K562 (cell line): ENCODE measurements around the gene ABCC12. TPM values are rescaled to one million over a fixed set of nuclear protein-coding genes. Genes with fewer than 3 reads are reported as not detected.

ENCODE experiments used
- ATAC-seq: fragments of 200-7000 bp; cut with Tn5 transposase; 3 replicates; pipeline ENCODE4 v1.9.1; 2020; ENCODE audit warnings: moderate library complexity
- BruUV-seq: library from RNA; stranded (reverse); fragments of 400-500 nt; replicated peaks from 2 replicates; lab custom pipeline; 2021; lab: Mats Ljungman, UMichigan
- CTCF ChIA-PET: fragments of 300-600 bp; formaldehyde crosslinking; extraction: SDS; loops from one replicate; lab custom pipeline; 2021; ENCODE audit warnings: low intra/inter-chr PET ratio; lab: Yijun Ruan, JAX
- POLR2A ChIA-PET: fragments of 300-600, 350-650 bp; sonication (Branson Sonifier 250); formaldehyde crosslinking; extraction: SDS; loops from one replicate; lab custom pipeline; 2021; ENCODE audit warnings: antibody characterized with exemption, inconsistent platforms; lab: Yijun Ruan, JAX
- DNase-seq, 4 experiments: peaks; one replicate each; pipeline versions ENCODE4 v3.0.0 to v3.0.0-alpha.2; 2011 to 2018; ENCODE audit warnings: low spot score in 3 of 4, mixed read lengths in 3 of 4; ENCODE audit errors: extremely low read depth in 1 of 4
- FAIRE-seq: peaks from 2 replicates; lab custom pipeline; 2011; peaks lifted over from hg19 to GRCh38; lab: Jason Lieb, UNC
- H2AFZ ChIP-seq: 2 replicates; pipeline ENCODE4 v1.6.0; 2011; ENCODE audit warnings: low read depth, low read length, control low read depth, inconsistent platforms
- H3K27ac ChIP-seq: fragments of 200-600 bp; 3 replicates; pipeline ENCODE4 v1.8.0; 2011; ENCODE audit warnings: low read depth, mild to moderate bottlenecking, control low read depth, inconsistent platforms, low read length, moderate library complexity, mixed read lengths; ENCODE audit errors: extremely low read depth
- H3K27me3 ChIP-seq, 2 experiments: fragments of 300-600 bp in 1 of 2; 2 replicates in 1 of 2; 3 replicates in 1 of 2; pipeline versions ENCODE4 v1.6.0 to v1.8.0; 2011; ENCODE audit warnings: inconsistent platforms in 2 of 2, low read length in 2 of 2, mild to moderate bottlenecking in 1 of 2, mixed read lengths in 1 of 2, moderate library complexity in 1 of 2; ENCODE audit not compliant: control insufficient read depth in 2 of 2, insufficient read depth in 2 of 2
- H3K36me3 ChIP-seq: fragments of 300-600 bp; 3 replicates; pipeline ENCODE4 v1.8.0; 2011; ENCODE audit warnings: mild to moderate bottlenecking, low read length, inconsistent platforms; ENCODE audit not compliant: control insufficient read depth, insufficient read depth
- H3K4me1 ChIP-seq, 2 experiments: fragments of 200-600 bp in 1 of 2; replicated peaks in 1 of 2; 2 replicates in 1 of 2; 3 replicates in 1 of 2; pipeline versions ENCODE4 v1.5.1 to v1.8.0; 2011; ENCODE audit warnings: inconsistent platforms in 2 of 2, low read length in 2 of 2, mild to moderate bottlenecking in 1 of 2, mixed read lengths in 1 of 2, moderate library complexity in 1 of 2; ENCODE audit not compliant: control insufficient read depth in 2 of 2, insufficient read depth in 2 of 2
- H3K4me2 ChIP-seq: 2 replicates; pipeline ENCODE4 v1.6.1; 2011; ENCODE audit warnings: low read length, control low read depth, inconsistent platforms, mixed read lengths; ENCODE audit not compliant: insufficient read depth
- H3K4me3 ChIP-seq: fragments of 200-600 bp; sonication (generic), shearing (Covaris generic); 2 replicates; pipeline ENCODE4 v1.5.1; 2016; ENCODE audit warnings: control low read depth, inconsistent platforms
- H3K79me2 ChIP-seq: fragments of 200-600 bp; 3 replicates; pipeline ENCODE4 v1.8.0; 2011; ENCODE audit warnings: low read length, inconsistent platforms; ENCODE audit not compliant: control insufficient read depth, insufficient read depth
- H3K9ac ChIP-seq, 2 experiments: 2 replicates each; pipeline versions ENCODE4 v1.6.0 to v1.6.1; 2011; ENCODE audit warnings: low read depth in 2 of 2, low read length in 2 of 2, control low read depth in 1 of 2, inconsistent platforms in 1 of 2, mild to moderate bottlenecking in 1 of 2, mixed read lengths in 1 of 2; ENCODE audit not compliant: insufficient read depth in 1 of 2
- H3K9me1 ChIP-seq: one replicate; pipeline ENCODE4 v1.6.0; 2011; ENCODE audit warnings: inconsistent platforms, mild to moderate bottlenecking, low read length, moderate library complexity; ENCODE audit not compliant: control insufficient read depth, insufficient read depth
- H3K9me3 ChIP-seq: replicated peaks from 2 replicates; pipeline ENCODE4 v1.5.1; 2011; ENCODE audit warnings: low read depth, low read length, inconsistent platforms; ENCODE audit not compliant: control insufficient read depth, insufficient read depth
- H4K20me1 ChIP-seq: replicated peaks from 2 replicates; pipeline ENCODE4 v1.6.1; 2011; ENCODE audit warnings: low read length, inconsistent platforms, mixed read lengths; ENCODE audit not compliant: control insufficient read depth, insufficient read depth
- CTCF ChIP-seq, 3 experiments: IDR thresholded peaks in 2 of 3; conservative IDR thresholded peaks in 1 of 3; 2 replicates each; pipeline ENCODE4 v1.5.1; 2011 to 2012; ENCODE audit warnings: low read length in 3 of 3, mild to moderate bottlenecking in 3 of 3, control low read depth in 2 of 3, improper control_type of control experiment in 1 of 3, inconsistent platforms in 1 of 3, low read depth in 1 of 3, mixed read lengths in 1 of 3, moderate library complexity in 1 of 3; ENCODE audit not compliant: insufficient read depth in 2 of 3
- DEAF1 ChIP-seq: fragments of 450-650 bp; formaldehyde crosslinking; IDR thresholded peaks from 2 replicates; pipeline ENCODE4 v1.4.0; 2020; ENCODE audit warnings: mild to moderate bottlenecking, moderate library complexity
- MTF1 ChIP-seq: fragments of 250-450 bp; sonication (Bioruptor Pico); IDR thresholded peaks from 2 replicates; pipeline ENCODE4 v1.9.0; 2021; ENCODE audit warnings: moderate library complexity, mild to moderate bottlenecking, inconsistent platforms, borderline replicate concordance
- NCOR1 ChIP-seq: fragments of 450-650 bp; IDR thresholded peaks from 2 replicates; pipeline ENCODE4 v1.6.1; 2016; ENCODE audit warnings: mild to moderate bottlenecking, moderate library complexity
- RAD21 ChIP-seq, 2 experiments: fragments of 250-450 bp in 1 of 2; fragments of 450-650 bp in 1 of 2; sonication (Bioruptor Pico) in 1 of 2; formaldehyde crosslinking in 1 of 2; IDR thresholded peaks in 1 of 2; conservative IDR thresholded peaks in 1 of 2; 2 replicates each; pipeline versions ENCODE4 v1.4.0 to v1.8.0; 2020 to 2022; ENCODE audit warnings: mild to moderate bottlenecking in 2 of 2, moderate library complexity in 1 of 2
- RBM34 ChIP-seq: fragments of 200-400 bp; formaldehyde crosslinking; IDR thresholded peaks from 2 replicates; pipeline ENCODE4 v1.6.1; 2018; ENCODE audit warnings: low read length, borderline replicate concordance; ENCODE audit not compliant: insufficient read depth
- WGBS: fragments of 100-300 bp; shearing (Covaris generic); methylation state at CpG from one replicate; pipeline ENCODE4 v1.1.6; 2016; ENCODE audit warnings: low coverage, mixed read lengths; ENCODE audit not compliant: insufficient coverage; ENCODE audit errors: missing lambda C conversion rate; 5-methylcytosine and 5-hydroxymethylcytosine counted together
- in situ Hi-C: fragments of 300-500 bp; cut with MboI; formaldehyde crosslinking; loops from 4 replicates; pipeline ENCODE4 v1.15.0; 2018; ENCODE audit warnings: inconsistent platforms, mixed read lengths
- intact Hi-C: fragments of 100-400 bp; cut with micrococcal nuclease; formaldehyde crosslinking; loops from 2 replicates; pipeline ENCODE4 v1.14.2; 2022
- polyA plus RNA-seq, 8 experiments: library from polyadenylated mRNA; depleted of rRNA in 4 of 8; stranded (reverse) in 5 of 8; unstranded in 3 of 8; fragments of >200 nt; fragmentation: Nextera tagmentation in 2 of 8; fragmentation: Illumina TruSeq in 1 of 8; extraction: Ambion mirVana in 2 of 8; extraction: Trizol in 1 of 8; gene quantifications; 2 replicates each; pipeline versions ENCODE4 v1.2.1 to v1.2.3, GENCODE V29; 2011 to 2014; ENCODE audit warnings: inconsistent platforms in 1 of 8, missing spikeins in 1 of 8
- total RNA-seq, 7 experiments: library from RNA; depleted of rRNA in 6 of 7; stranded (reverse); fragments of >200 nt in 6 of 7; fragmentation: Illumina TruSeq in 2 of 7; extraction: Trizol in 2 of 7; gene quantifications; 2 replicates each; pipeline versions ENCODE4 v1.2.1 to v1.2.3, GENCODE V29; 2011 to 2021; ENCODE audit warnings: low replicate concordance in 1 of 7

The ABCC12 gene
- total and polyA plus RNA-seq, 9 of the 15 experiments (the other 6 are each of a cell fraction or from before 2014, with no cell fraction given) = not detected

GRCh38 chr16:48164907-48165715 is 9.3 kb upstream of the ABCC12 start (continued):
- TF ChIP-seq DEAF1 = peak; percentile 64
- TF ChIP-seq RBM34 = no peak
- TF ChIP-seq RAD21 (CRISPR knock-in tag; conservative IDR thresholded peaks at IDR 0.05 in 1 of 2, IDR thresholded peaks at IDR 0.05 in 1 of 2) = peak; percentile 75 to 89

GRCh38 chr16:48162839-48163410 is 7.1 kb upstream of the ABCC12 start:
- no TSS peak for BruUV-seq
- Histone ChIP-seq H3K9me1 (no peaks in the 10 kb centered on the region), H4K20me1 (no peaks in the 10 kb centered on the region; the same call in 1 of the 2 replicates), H3K27ac (no peak overlapping the region), H3K9me3 (no peaks in the 10 kb centered on the region), H3K36me3 (no peaks in the 10 kb centered on the region), H3K79me2 (no peaks in the 10 kb centered on the region), H3K4me3 (no peak overlapping the region), H3K4me1 (no peaks in the 10 kb centered on the region), H3K4me2 (no peak overlapping the region), H3K27me3 (peaks cover 4 to 34% of the 10 kb centered on the region in 2 experiments; a peak in 2 of 5 replicates), H2AFZ (no peak overlapping the region), H3K9ac (no peak overlapping the region; a peak in 1 of 4 replicates)
- POLR2A ChIA-PET = no interaction called here
- in situ Hi-C loops (loop anchor here (5.0 to 10.0 kb wide), 2 partner anchors 1126 to 1218 kb away; no protein-coding TSS in a partner anchor), intact Hi-C loops (loop anchor here (5.0 to 10.0 kb wide), 4 partner anchors 908 to 1608 kb away; no protein-coding TSS in a partner anchor)
- CTCF ChIA-PET = no interaction called here
- DNase-seq (no peak), ATAC-seq (no peak), FAIRE-seq (no peak)
- TF ChIP-seq CTCF (IDR thresholded peaks at IDR 0.05 in 2 of 3, conservative IDR thresholded peaks at IDR 0.05 in 1 of 3; ENCODE audit: insufficient read depth in 2 of 3, low read depth in 1 of 3, low read length in 3 of 3) (0 out of 6 replicates have a peak, but pooled peaks of 1 of the 3 experiments have one; percentile 9), NCOR1 (no peak), MTF1 (CRISPR knock-in tag) (no peak)
- 6% methylated on average over 9 of the region's 9 CpGs for WGBS
